AG10803 (cell line): ENCODE measurements around the gene RBL1.

Experiments
- DNase-seq: peaks from one replicate; pipeline ENCODE4 v3.0.0; 2010; ENCODE audit warnings: low read depth
- H3K4me3 ChIP-seq: 2 replicates; pipeline ENCODE4 v1.5.1; 2011; ENCODE audit warnings: mild to moderate bottlenecking, low read length, control low read depth
- CTCF ChIP-seq: conservative IDR thresholded peaks from 2 replicates; pipeline ENCODE4 v1.5.1; 2011; ENCODE audit warnings: mild to moderate bottlenecking, low read length, control low read depth, inconsistent platforms

RBL1 gene

GRCh38 chr20:36959242-36959641, 136.6 kb downstream of the RBL1 start:
- H3K4me3 ChIP-seq = no peak overlapping the region
- DNase-seq = peak; percentile 43
- TF ChIP-seq CTCF = no peak

GRCh38 chr20:36957875-36958667, 137.7 kb downstream of the RBL1 start:
- TF ChIP-seq CTCF = no peak
- DNase-seq = no peak
- no peak overlapping the region for H3K4me3 ChIP-seq

GRCh38 chr20:36956674-36957073, 139.1 kb downstream of the RBL1 start:
- TF ChIP-seq CTCF = no peak
- H3K4me3 ChIP-seq = no peak overlapping the region
- no peak for DNase-seq

GRCh38 chr20:36956016-36956415, 139.8 kb downstream of the RBL1 start:
- no peak for TF ChIP-seq CTCF
- DNase-seq = no peak
- no peak overlapping the region for H3K4me3 ChIP-seq

GRCh38 chr20:36951979-36952738, 143.6 kb downstream of the RBL1 start:
- no peak for DNase-seq
- TF ChIP-seq CTCF = no peak
- peak overlapping the region; percentile 98 for H3K4me3 ChIP-seq

GRCh38 chr20:36951198-36951978, 144.4 kb downstream of the RBL1 start, which contains the start of gene SAMHD1:
SAMHD1 (minus strand) TSS chr20:36951708; CDS start chr20:36951643, 65 bp downstream.
- TF ChIP-seq CTCF = no peak; the same call in 1 of the 2 replicates
- H3K4me3 ChIP-seq = peak within 1 kb of the TSS; percentile 98
- DNase-seq = peak; percentile 98
